ENCODE data around the gene ZNF385A. TPM values are rescaled to one million over a fixed set of nuclear protein-coding genes. Genes with fewer than 3 reads are reported as not detected.

The ZNF385A gene
- total and polyA plus RNA-seq, 9 of the 15 experiments (the other 6 are each of a cell fraction or from before 2014, with no cell fraction given), result 1.0 to 111 (median 7.7) TPM

GRCh38 chr12:54360717-54361456 is 23.6 kb downstream of the ZNF385A start (continued):
- TF ChIP-seq THRB (CRISPR knock-in tag; conservative IDR thresholded peaks at IDR 0.05) (no peak), POLR3A (IDR thresholded peaks at IDR 0.05; ENCODE audit: borderline replicate concordance, extremely low read depth, insufficient read depth, insufficient read length) (no peak), RAD21 (CRISPR knock-in tag; conservative IDR thresholded peaks at IDR 0.05 in 1 of 2, IDR thresholded peaks at IDR 0.05 in 1 of 2) (peak; percentile 96 to 100), MAFG (tag; conservative IDR thresholded peaks at IDR 0.05) (no peak), ZNF3 (CRISPR knock-in tag; IDR thresholded peaks at IDR 0.05) (no peak), DACH1 (IDR thresholded peaks at IDR 0.05; ENCODE audit: partially characterized antibody) (no peak), ZNF707 (CRISPR knock-in tag; conservative IDR thresholded peaks at IDR 0.05) (no peak), TRIM24 (IDR thresholded peaks at IDR 0.05) (no peak), ZNF655 (CRISPR knock-in tag; IDR thresholded peaks at IDR 0.05) (no peak), PBX2 (CRISPR knock-in tag; IDR thresholded peaks at IDR 0.05; ENCODE audit: low read depth) (no peak), PBX2 (tag; conservative IDR thresholded peaks at IDR 0.05; ENCODE audit: low read depth) (no peak), ZNF511 (CRISPR knock-in tag; IDR thresholded peaks at IDR 0.05) (no peak), MAZ (CRISPR knock-in tag; conservative IDR thresholded peaks at IDR 0.05 in 1 of 2, IDR thresholded peaks at IDR 0.05 in 1 of 2) (peak; percentile 19 to 72; a peak in 2 of 4 replicates), NFIC (IDR thresholded peaks at IDR 0.05) (no peak), RNF2 (IDR thresholded peaks at IDR 0.05) (no peak), PTTG1 (tag; IDR thresholded peaks at IDR 0.05; ENCODE audit: low read depth) (no peak), ZBTB43 (CRISPR knock-in tag; IDR thresholded peaks at IDR 0.05) (0 out of 2 replicates have a peak, but pooled peaks have one; percentile 31), SMARCA5 (IDR thresholded peaks at IDR 0.05) (0 out of 2 replicates have a peak, but pooled peaks have one; percentile 13), MEIS2 (IDR thresholded peaks at IDR 0.05; ENCODE audit: partially characterized antibody) (peak; percentile 18), ZNF23 (CRISPR knock-in tag; IDR thresholded peaks at IDR 0.05) (no peak), BRD9 (IDR thresholded peaks at IDR 0.05; ENCODE audit: low read depth, partially characterized antibody) (peak; percentile 90)
